ENCODE measurements around the gene PDHA1.

PDHA1 gene

GRCh38 chrX:19377799-19378198, 34.1 kb downstream of the PDHA1 start:
- no peak for DNase-seq

DNA sequence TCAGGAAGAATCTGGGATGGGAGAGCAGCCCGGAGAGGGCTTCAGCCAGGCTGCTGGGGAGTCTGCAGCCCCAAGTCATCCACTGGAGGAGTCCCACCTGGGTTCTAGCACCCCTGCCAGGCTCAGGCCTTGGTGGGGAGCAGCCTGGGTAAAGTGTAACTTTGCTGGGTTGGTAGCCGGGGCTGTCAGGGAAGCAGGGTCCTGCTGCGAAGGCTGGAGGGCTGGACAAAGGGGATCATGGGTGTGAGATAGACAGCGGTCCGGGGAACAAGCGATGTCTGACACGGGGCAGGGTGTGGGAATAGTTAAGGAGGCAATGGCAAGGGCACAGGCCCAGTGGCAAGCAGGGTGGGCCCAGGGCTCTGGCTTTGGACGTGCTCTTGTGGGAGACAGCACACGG, 37.6 kb downstream of the PDHA1 start:
- DNase-seq = no peak

DNA sequence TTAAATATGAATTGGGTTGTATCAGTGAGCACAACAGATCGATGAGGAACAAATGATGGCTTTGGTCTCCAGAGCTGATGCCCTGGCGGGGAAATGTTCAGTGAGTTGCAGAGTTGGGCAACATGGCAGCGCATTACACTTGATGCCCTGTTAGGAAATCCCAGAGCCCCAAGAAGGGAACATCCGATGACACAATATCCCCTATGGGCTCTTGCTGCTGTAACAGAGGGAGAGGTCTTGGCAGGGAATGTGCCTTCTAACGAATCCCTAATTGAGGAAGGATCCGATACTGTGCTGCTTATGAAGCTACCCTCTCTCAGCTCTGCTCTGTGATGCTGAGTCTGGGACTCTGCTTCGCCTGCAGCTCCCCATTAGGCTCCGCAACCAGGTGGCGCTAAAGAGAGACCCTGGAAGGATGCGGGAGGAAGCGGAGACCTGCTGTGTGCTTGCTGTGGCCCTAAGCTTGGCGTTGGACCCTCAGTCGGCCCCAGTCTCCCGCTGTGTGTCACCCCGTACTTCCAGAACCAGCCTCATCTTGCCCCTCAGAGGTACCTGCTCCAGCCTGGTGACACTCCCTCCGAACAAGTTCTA, 38.9 kb downstream of the PDHA1 start:
- peak; percentile 73 to 75 for DNase-seq

- DNase-seq = no peak
Measured at GRCh38 chrX:19386679-19387078, 43.0 kb downstream of the PDHA1 start.

DNA sequence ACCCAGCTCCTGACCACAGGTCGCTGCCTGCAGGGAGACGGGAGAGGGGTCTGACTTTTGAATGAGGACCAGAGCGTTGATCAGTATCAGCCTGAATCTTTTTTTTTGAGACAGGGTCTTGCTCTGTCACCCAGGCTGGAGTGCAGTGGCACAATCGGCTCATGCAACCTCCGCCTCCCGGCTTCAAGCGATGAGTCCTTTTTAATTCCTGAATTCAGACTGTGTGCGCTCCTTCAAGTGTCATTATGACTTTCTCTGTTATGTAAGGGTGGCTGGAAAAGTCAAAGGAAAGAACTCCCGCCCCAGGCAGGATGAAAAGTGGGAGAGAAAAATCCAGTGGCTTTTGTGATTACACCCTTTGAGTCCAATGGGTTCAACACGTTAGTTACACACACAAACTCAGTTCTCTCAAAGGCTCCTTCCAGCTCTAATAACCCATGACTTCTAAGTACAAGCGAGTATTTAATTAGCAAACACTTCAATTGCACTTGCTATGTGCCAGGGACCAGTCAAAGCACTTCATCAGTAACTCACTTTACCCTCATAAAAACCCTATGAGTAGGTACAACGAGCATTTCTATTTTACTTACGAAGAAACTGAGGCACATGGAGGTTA, 44.4 kb downstream of the PDHA1 start:
- no peak for DNase-seq

GRCh38 chrX:19388741-19389140, 45.0 kb downstream of the PDHA1 start:
- no peak for DNase-seq

DNA sequence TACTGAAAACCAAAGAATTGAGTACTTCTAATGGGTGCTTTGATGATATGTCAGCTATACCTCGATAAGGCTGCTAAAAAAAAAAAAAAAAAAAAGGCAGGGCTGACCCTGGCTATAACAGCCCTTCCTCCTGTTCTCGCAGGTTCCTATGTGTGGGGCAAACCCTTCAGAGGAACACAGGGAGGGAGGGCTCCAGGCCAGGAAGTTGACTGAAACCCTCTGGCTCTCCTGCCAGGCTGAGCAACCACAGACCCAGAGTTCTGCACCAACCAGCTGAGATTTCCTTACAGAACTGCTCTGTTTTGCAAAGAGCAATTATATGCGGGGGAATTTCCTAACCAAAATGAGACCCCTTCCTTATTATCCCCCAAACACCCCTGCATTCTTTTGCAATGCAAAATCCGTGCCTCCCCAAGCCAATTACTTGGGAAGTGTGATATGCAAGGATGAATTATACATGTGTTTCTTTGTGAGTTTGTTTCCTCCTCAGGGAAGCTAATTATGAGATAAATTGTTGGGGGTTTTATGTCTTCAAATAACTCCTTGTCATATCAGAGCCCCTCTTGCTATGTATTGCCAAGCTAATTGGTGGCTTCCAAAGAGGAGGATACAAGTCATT, 45.6 kb downstream of the PDHA1 start:
- DNase-seq = no peak

DNA sequence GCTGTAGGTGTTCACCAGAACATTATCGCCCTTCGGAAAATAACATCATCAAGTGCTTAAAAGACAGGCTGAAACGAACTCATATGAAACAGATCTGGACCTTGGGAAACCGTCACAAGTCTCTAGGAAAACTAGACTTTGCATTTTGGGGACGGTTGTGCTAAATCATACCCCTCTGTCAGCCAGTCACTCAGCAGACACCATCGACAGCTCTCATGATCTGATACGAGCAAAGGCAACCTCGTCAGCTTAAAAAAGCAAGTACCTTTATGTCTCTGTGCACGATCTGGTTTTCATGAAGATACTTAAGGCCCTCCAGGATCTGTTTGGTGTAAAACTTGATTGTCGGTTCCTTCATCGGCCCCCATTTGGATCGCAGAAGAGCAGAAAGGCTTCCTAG, 48.4 kb downstream of the PDHA1 start:
- DNase-seq = no peak

GRCh38 chrX:19392703-19393102, 49.0 kb downstream of the PDHA1 start:
- no peak for DNase-seq

DNA sequence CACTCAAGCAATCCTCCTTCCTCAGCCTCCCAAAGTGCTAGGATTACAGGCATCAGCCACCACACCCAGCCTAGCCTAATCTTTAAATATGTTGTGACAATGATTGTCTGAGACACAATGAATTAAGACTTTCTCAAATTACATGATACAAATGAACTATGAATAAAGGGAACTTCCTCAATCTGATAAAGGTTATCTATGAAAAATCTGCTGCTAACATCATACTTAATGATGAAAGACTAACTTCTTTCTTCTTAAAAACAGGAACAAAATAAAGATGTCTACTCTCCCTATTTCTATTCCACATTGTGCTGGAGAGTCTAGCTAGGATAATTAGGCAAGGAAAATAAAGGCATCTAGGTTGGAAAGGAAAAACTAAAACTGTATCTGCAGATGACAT, 60.0 kb downstream of the PDHA1 start:
- DNase-seq = no peak

DNA sequence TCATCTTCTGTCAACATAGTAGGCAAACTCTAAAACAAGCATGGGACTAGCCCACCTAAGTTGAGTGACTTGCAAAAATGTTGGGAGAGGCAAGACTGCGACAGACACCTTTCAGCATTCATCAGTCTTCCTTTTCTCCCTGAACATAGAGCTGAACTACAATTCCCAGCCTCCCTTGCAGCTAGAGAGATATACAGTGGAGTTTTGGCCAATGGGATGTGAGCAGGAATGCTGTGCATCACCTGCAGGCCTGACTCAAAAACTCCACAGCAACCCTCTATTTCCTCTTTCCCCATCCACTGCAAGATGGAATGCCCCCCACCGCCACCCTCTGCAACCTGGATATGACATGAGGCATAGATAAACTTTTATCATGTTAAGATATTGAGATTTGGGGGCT, 66.5 kb downstream of the PDHA1 start:
- no peak for DNase-seq
